OCI-LY1 (cell line): ENCODE measurements around the gene AHI1.
"Not testable (repeated sequence)": the region's sequence is repeated elsewhere in the genome, so short reads cannot be mapped to it uniquely, and the experiment has no call there.

Source experiments
- H2AFZ ChIP-seq: fragments of 200-600 bp; sonication (generic), shearing (Covaris generic); 2 replicates; pipeline ENCODE4 v1.6.0; 2014; ENCODE audit warnings: antibody characterized with exemption, mild to moderate bottlenecking, low read length
- H3F3A ChIP-seq: fragments of 200-600 bp; sonication (generic), shearing (Covaris generic); 2 replicates; pipeline ENCODE4 v1.6.0; 2014; ENCODE audit warnings: mild to moderate bottlenecking, antibody characterized with exemption, low read length, moderate library complexity; ENCODE audit not compliant: insufficient read depth
- H3K27ac ChIP-seq: fragments of 200-600 bp; sonication (generic); 2 replicates; pipeline ENCODE4 v1.5.1; 2014; ENCODE audit warnings: low read length, mixed run types, mild to moderate bottlenecking, low read depth; ENCODE audit not compliant: poor library complexity, severe bottlenecking
- H3K27me3 ChIP-seq: fragments of 200-600 bp; sonication (generic); 2 replicates; pipeline ENCODE4 v1.6.0; 2014; ENCODE audit warnings: antibody characterized with exemption, mild to moderate bottlenecking, low read length, moderate library complexity; ENCODE audit not compliant: insufficient read depth
- H3K36me3 ChIP-seq: fragments of 200-600 bp; sonication (generic); 2 replicates; pipeline ENCODE4 v1.6.1; 2014; ENCODE audit warnings: mild to moderate bottlenecking, antibody characterized with exemption, low read length, moderate library complexity, mixed read lengths; ENCODE audit not compliant: insufficient read depth
- H3K4me1 ChIP-seq: fragments of 200-600 bp; sonication (generic); 2 replicates; pipeline ENCODE4 v1.5.1; 2014; ENCODE audit warnings: mild to moderate bottlenecking, low read length, moderate library complexity; ENCODE audit not compliant: insufficient read depth, severe bottlenecking
- H3K4me2 ChIP-seq: fragments of 200-600 bp; sonication (generic), shearing (Covaris generic); 2 replicates; pipeline ENCODE4 v1.6.1; 2014; ENCODE audit warnings: low read length
- H3K4me3 ChIP-seq: fragments of 200-600 bp; sonication (generic); 2 replicates; pipeline ENCODE4 v1.5.1; 2014; ENCODE audit warnings: low read length, low read depth, mild to moderate bottlenecking, mixed read lengths; ENCODE audit not compliant: poor library complexity, severe bottlenecking
- H3K79me2 ChIP-seq: fragments of 200-600 bp; shearing (Covaris generic); 2 replicates; pipeline ENCODE4 v1.6.1; 2016; ENCODE audit warnings: mixed run types, low read length, mixed read lengths; ENCODE audit not compliant: insufficient read depth
- H3K9ac ChIP-seq: fragments of 200-600 bp; sonication (generic), shearing (Covaris generic); 2 replicates; pipeline ENCODE4 v1.6.1; 2014; ENCODE audit warnings: mild to moderate bottlenecking, low read length, mixed read lengths
- H3K9me2 ChIP-seq: fragments of 200-600 bp; sonication (generic), shearing (Covaris generic); 2 replicates; pipeline ENCODE4 v1.6.1; 2014; ENCODE audit warnings: low read depth, mild to moderate bottlenecking, low read length, mixed read lengths
- H3K9me3 ChIP-seq: fragments of 200-600 bp; shearing (Covaris generic); 2 replicates; pipeline ENCODE4 v1.6.1; 2014; ENCODE audit warnings: low read length, mixed read lengths
- H4K20me1 ChIP-seq: fragments of 200-600 bp; sonication (generic), shearing (Covaris generic); 2 replicates; pipeline ENCODE4 v1.6.0; 2016; ENCODE audit warnings: mild to moderate bottlenecking, low read length; ENCODE audit not compliant: insufficient read depth
- CTCF ChIP-seq: fragments of 200-600 bp; sonication (generic), shearing (Covaris generic); IDR thresholded peaks from 2 replicates; pipeline ENCODE4 v1.5.1; 2017; ENCODE audit warnings: mild to moderate bottlenecking, antibody characterized with exemption, low read length, moderate library complexity, mixed read lengths
- EZH2 ChIP-seq: fragments of 200-600 bp; sonication (generic), shearing (Covaris generic); IDR thresholded peaks from 2 replicates; pipeline ENCODE4 v1.8.0; 2017; ENCODE audit warnings: borderline replicate concordance, mixed run types, mild to moderate bottlenecking, antibody characterized with exemption, low read length, moderate library complexity, mixed read lengths

Gene AHI1

GRCh38 chr6:135380793-135381192 is 116.7 kb downstream of the AHI1 start:
- H4K20me1 ChIP-seq, result no peaks in the 10 kb centered on the region
- H3F3A ChIP-seq, result 0 out of 2 replicates have a peak, but pooled peaks cover 5% of the 10 kb centered on the region

GRCh38 chr6:135379647-135380046 is 117.9 kb downstream of the AHI1 start:
- TF ChIP-seq CTCF (no peak), EZH2 (no peak)
- H3K9me3 ChIP-seq, result no peaks in the 10 kb centered on the region
- H3K27ac ChIP-seq, result no peak overlapping the region
- no peaks in the 10 kb centered on the region for H3K27me3 ChIP-seq
- no peaks in the 10 kb centered on the region for H4K20me1 ChIP-seq
- no peak overlapping the region for H2AFZ ChIP-seq
- H3K9me2 ChIP-seq, result no peaks in the 10 kb centered on the region
- 0 out of 2 replicates have a peak, but pooled peaks cover 5% of the 10 kb centered on the region for H3F3A ChIP-seq
- no peaks in the 10 kb centered on the region for H3K79me2 ChIP-seq
- no peaks in the 10 kb centered on the region for H3K36me3 ChIP-seq
- H3K4me1 ChIP-seq, result no peaks in the 10 kb centered on the region
- no peak overlapping the region for H3K4me3 ChIP-seq
- no peak overlapping the region for H3K4me2 ChIP-seq
- H3K9ac ChIP-seq, result no peak overlapping the region

More at GRCh38 chr6:135380793-135381192, 116.7 kb downstream of the AHI1 start:
- H3K9ac ChIP-seq, result no peak overlapping the region
- H3K79me2 ChIP-seq, result no peaks in the 10 kb centered on the region
- no peaks in the 10 kb centered on the region for H3K36me3 ChIP-seq
- no peaks in the 10 kb centered on the region for H3K4me1 ChIP-seq
- no peak overlapping the region for H3K27ac ChIP-seq
- TF ChIP-seq CTCF, result no peak
- TF ChIP-seq EZH2, result no peak
- no peaks in the 10 kb centered on the region for H3K27me3 ChIP-seq
- H3K4me3 ChIP-seq, result no peak overlapping the region
- no peak overlapping the region for H3K4me2 ChIP-seq
- H3K9me2 ChIP-seq, result no peaks in the 10 kb centered on the region
- H3K9me3 ChIP-seq, result no peaks in the 10 kb centered on the region
- H2AFZ ChIP-seq, result no peak overlapping the region

- no peaks in the 10 kb centered on the region for H4K20me1 ChIP-seq
- TF ChIP-seq EZH2 (no peak), CTCF (no peak)
These were observed 124.8 kb downstream of the AHI1 start for GRCh38 chr6:135372758-135373157.

DNA sequence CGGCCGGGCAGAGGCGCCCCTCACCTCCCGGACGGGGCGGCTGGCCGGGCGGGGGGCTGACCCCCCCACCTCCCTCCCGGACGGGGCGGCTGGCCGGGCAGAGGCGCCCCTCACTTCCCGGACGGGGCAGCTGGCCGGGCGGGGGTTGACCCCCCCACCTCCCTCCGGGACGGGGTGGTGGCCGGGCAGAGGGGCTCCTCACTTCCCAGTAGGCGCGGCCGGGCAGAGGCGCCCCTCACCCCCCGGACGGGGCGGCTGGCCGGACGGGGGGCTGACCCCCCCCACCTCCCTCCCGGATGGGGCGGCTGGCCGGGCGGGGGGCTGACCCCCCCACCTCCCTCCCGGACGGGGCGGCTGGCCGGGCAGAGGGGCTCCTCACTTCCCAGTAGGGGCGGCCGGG is 133.9 kb downstream of the AHI1 start:
- H3K4me1 ChIP-seq, H2AFZ ChIP-seq, H3K9me2 ChIP-seq, H3K27ac ChIP-seq, H3K4me2 ChIP-seq, H3K79me2 ChIP-seq, H3K9me3 ChIP-seq, H3K36me3 ChIP-seq, H4K20me1 ChIP-seq, H3K27me3 ChIP-seq, H3K9ac ChIP-seq, H3F3A ChIP-seq, H3K4me3 ChIP-seq: not testable (repeated sequence)

More at GRCh38 chr6:135372758-135373157, 124.8 kb downstream of the AHI1 start:
- no peaks in the 10 kb centered on the region for H3K36me3 ChIP-seq
- H3K4me2 ChIP-seq, result no peak overlapping the region
- H3K27me3 ChIP-seq, result no peaks in the 10 kb centered on the region
- no peaks in the 10 kb centered on the region for H3K4me1 ChIP-seq
- H3K79me2 ChIP-seq, result no peaks in the 10 kb centered on the region
- H3F3A ChIP-seq, result no peaks in the 10 kb centered on the region
- no peak overlapping the region for H3K9ac ChIP-seq
- H3K27ac ChIP-seq, result no peak overlapping the region
- H2AFZ ChIP-seq, result no peak overlapping the region
- H3K9me3 ChIP-seq, result peaks cover 7% of the 10 kb centered on the region; the same call in 1 of the 2 replicates
- H3K4me3 ChIP-seq, result no peak overlapping the region
- no peaks in the 10 kb centered on the region for H3K9me2 ChIP-seq
